GM19240 (cell line): ENCODE measurements around the gene NLGN2.

Source experiments
- DNase-seq: peaks from one replicate; pipeline ENCODE4 v3.0.0; 2011; ENCODE audit warnings: low spot score; ENCODE audit not compliant: insufficient read length

The NLGN2 gene

GRCh38 chr17:7413346-7413985 lies 5.8 kb downstream of the NLGN2 start:
- no peak for DNase-seq

GRCh38 chr17:7414837-7415236 lies 7.2 kb downstream of the NLGN2 start:
- no peak for DNase-seq

GRCh38 chr17:7415784-7416183 lies 8.1 kb downstream of the NLGN2 start:
- DNase-seq = no peak

- DNase-seq = no peak
These were observed 8.7 kb downstream of the NLGN2 start for GRCh38 chr17:7416323-7416722.

GRCh38 chr17:7417056-7417655 lies 9.5 kb downstream of the NLGN2 start:
- DNase-seq = no peak

GRCh38 chr17:7418472-7419152 lies 11.0 kb downstream of the NLGN2 start:
- DNase-seq = no peak

- no peak for DNase-seq
These were observed 12.4 kb downstream of the NLGN2 start, which contains the start of gene SPEM1 for GRCh38 chr17:7419819-7420610. TSS of gene SPEM1 (plus strand) at chr17:7420324. CDS start at chr17:7420385, 61 bp downstream.

- DNase-seq = no peak
These were observed 13.5 kb downstream of the NLGN2 start for GRCh38 chr17:7421186-7421585.

GRCh38 chr17:7423679-7424078 lies 16.0 kb downstream of the NLGN2 start:
- DNase-seq = no peak

GRCh38 chr17:7425316-7425715 lies 17.7 kb downstream of the NLGN2 start, which contains the start of gene SPEM2:
TSS of gene SPEM2 (plus strand) at chr17:7425616. CDS start at chr17:7425689, 73 bp downstream.
- no peak for DNase-seq

GRCh38 chr17:7425756-7426155 lies 18.1 kb downstream of the NLGN2 start:
- no peak for DNase-seq

- DNase-seq = no peak
These were observed 18.7 kb downstream of the NLGN2 start for GRCh38 chr17:7426203-7426863.

- no peak for DNase-seq
These were observed 19.3 kb downstream of the NLGN2 start for GRCh38 chr17:7426896-7427489.

- no peak for DNase-seq
These were observed 19.9 kb downstream of the NLGN2 start for GRCh38 chr17:7427549-7427948.

GRCh38 chr17:7428557-7428956 lies 20.9 kb downstream of the NLGN2 start, which contains the start of gene SPEM3:
TSS of gene SPEM3 (plus strand) at chr17:7428857. CDS start at chr17:7428903, 46 bp downstream.
- no peak for DNase-seq

- DNase-seq = no peak
These were observed 22.1 kb downstream of the NLGN2 start for GRCh38 chr17:7429722-7430121.

GRCh38 chr17:7431231-7431630 lies 23.6 kb downstream of the NLGN2 start:
- no peak for DNase-seq

GRCh38 chr17:7432296-7432695 lies 24.7 kb downstream of the NLGN2 start:
- DNase-seq = no peak

GRCh38 chr17:7435676-7436555 lies 28.3 kb downstream of the NLGN2 start:
- no peak for DNase-seq
